HUES48 (cell line): ENCODE measurements around the gene KCTD18.

ENCODE experiments used
- H3K27ac ChIP-seq: one replicate; pipeline ENCODE4 v1.7.0; 2013; ENCODE audit warnings: low read depth, low read length, inconsistent platforms
- H3K27me3 ChIP-seq: 2 replicates; pipeline ENCODE4 v1.6.1; 2013; ENCODE audit warnings: mild to moderate bottlenecking, low read length; ENCODE audit not compliant: control insufficient read depth, insufficient read depth
- H3K36me3 ChIP-seq: 2 replicates; pipeline ENCODE4 v1.6.1; 2013; ENCODE audit warnings: low read length; ENCODE audit not compliant: control insufficient read depth, insufficient read depth
- H3K4me1 ChIP-seq: 2 replicates; pipeline ENCODE4 v1.6.1; 2013; ENCODE audit warnings: mild to moderate bottlenecking, low read length; ENCODE audit not compliant: control insufficient read depth, insufficient read depth
- H3K4me3 ChIP-seq: 2 replicates; pipeline ENCODE4 v1.5.1; 2013; ENCODE audit warnings: mild to moderate bottlenecking, low read depth, low read length
- H3K9ac ChIP-seq: 2 replicates; pipeline ENCODE4 v1.6.1; 2013; ENCODE audit warnings: mild to moderate bottlenecking, low read depth, low read length, moderate library complexity
- H3K9me3 ChIP-seq: 2 replicates; pipeline ENCODE4 v1.6.1; 2013; ENCODE audit warnings: low read length; ENCODE audit not compliant: control insufficient read depth, insufficient read depth

Gene KCTD18

DNA sequence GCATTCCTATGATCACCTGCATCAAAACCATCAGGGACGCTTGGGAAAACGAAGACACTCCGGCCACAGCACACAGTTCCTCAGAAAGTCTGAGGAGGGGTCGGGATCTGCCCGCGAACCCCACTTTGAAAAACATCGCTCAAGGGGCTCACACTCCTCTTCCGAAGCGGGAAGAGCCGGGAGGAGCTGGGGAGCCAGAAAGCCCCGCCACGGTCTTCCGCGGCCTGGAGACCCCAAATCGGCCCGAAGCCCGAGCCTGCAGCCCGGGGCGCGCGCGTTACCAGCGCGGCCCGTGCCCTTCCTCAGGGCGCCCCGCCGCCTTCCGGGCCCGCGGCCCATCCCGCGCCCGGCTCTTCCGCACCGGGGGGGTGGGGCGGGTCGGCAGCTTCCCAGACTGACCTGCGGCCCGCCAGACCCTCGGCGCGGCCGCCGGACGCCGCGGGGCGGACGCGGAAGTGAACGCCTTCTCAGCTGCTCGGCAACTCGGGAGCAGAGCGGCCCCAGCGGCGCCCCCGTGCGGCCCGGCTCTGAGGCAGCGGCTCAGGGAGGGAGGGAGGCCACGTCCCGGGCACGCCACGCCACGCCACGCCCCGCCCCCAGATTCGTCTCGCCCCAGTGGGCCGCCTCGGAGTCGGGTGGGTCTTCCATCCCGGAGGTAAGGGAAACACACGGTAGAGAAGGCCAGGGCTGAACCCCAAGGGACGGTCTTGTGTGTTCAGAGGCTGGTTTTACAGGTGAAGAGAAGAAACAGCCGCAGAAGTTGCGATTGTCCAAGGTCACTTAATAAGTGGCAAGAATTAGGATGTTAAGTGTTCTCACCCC, at the start of gene KCTD18:
TSS of gene KCTD18 (minus strand) at position 457 of the 822 bp plus-strand sequence. CDS start 3,052 bp downstream, outside the sequence.
- H3K27me3 ChIP-seq = peaks cover 5% of the 10 kb centered on the region; the same call in 1 of the 2 replicates
- no peaks in the 10 kb centered on the region for H3K9me3 ChIP-seq
- H3K36me3 ChIP-seq = no peaks in the 10 kb centered on the region
- peak within 1 kb of the TSS; percentile 71 for H3K27ac ChIP-seq
- H3K4me1 ChIP-seq = peaks cover 5% of the 10 kb centered on the region; the same call in 1 of the 2 replicates
- H3K9ac ChIP-seq = peak within 1 kb of the TSS; percentile 81
- H3K4me3 ChIP-seq = peak within 1 kb of the TSS; percentile 83

DNA sequence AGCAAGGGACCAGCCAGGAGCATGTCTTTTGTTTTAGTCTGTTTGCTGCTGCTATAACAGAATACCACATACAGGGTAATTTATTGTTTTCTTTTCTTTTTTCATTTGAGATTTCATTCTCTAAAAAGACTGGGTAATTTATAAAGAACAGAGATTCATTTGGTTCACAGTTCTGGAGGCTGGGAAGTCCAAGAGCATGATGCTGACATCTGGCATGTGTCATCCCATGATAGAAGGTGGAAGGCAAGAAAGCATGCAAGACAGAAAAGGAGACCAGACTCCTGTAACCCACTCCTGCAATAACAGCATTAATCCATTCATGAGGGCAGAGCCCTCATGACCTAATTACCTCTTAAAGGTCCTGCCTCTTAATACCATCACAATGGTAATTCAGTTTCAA, 30.9 kb upstream of the KCTD18 start:
- H3K36me3 ChIP-seq = peaks cover 70% of the 10 kb centered on the region
- H3K9me3 ChIP-seq = no peaks in the 10 kb centered on the region
- H3K4me3 ChIP-seq = no peak overlapping the region
- no peaks in the 10 kb centered on the region for H3K27me3 ChIP-seq
- H3K9ac ChIP-seq = no peak overlapping the region
- H3K4me1 ChIP-seq = no peaks in the 10 kb centered on the region
- H3K27ac ChIP-seq = no peak overlapping the region

DNA sequence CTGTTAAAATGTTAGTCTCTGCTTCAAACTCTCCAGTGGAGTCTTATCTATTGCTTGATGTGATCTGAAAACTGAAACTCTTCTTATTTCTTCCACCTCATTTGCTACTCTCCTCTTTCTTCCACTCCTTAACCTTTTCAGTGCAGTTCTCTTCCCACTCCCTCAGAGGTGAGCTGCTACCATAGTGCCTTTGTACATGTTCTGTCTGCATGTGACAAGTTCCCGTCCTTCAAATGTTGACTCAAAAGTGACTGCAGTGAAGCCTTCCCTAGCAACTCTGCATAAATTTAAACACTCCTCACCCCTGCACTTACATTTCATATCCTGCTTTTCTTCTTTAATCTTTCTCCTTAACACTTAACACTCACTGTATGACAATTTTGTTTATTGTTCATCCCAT, 28.3 kb upstream of the KCTD18 start:
- Histone ChIP-seq H3K27ac (no peak overlapping the region), H3K9ac (no peak overlapping the region), H3K4me3 (no peak overlapping the region), H3K36me3 (peaks cover 75% of the 10 kb centered on the region), H3K4me1 (no peaks in the 10 kb centered on the region), H3K27me3 (no peaks in the 10 kb centered on the region), H3K9me3 (no peaks in the 10 kb centered on the region)

DNA sequence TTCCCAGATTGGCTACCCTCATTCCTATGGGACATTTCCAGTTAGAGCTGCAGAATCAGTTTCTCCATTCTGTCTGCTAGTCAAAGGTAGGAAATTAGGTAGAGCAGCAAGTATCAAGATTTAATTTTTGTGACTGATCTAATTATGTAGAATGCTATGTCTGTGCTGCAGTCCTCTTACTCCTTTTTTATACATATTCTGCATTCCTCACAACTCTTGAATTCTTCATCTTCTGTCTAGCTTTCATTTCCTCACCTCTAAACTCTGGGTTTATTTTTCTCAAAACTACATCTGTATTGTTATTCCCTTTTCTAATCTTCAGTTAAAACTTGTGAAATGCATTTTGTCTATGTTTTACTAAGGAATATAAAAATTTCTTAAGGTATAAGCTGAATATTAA, 24.7 kb upstream of the KCTD18 start:
- Histone ChIP-seq H3K4me1 (no peaks in the 10 kb centered on the region), H3K27ac (no peak overlapping the region), H3K4me3 (no peak overlapping the region), H3K9me3 (no peaks in the 10 kb centered on the region), H3K36me3 (peaks cover 48% of the 10 kb centered on the region), H3K27me3 (no peaks in the 10 kb centered on the region), H3K9ac (no peak overlapping the region)

DNA sequence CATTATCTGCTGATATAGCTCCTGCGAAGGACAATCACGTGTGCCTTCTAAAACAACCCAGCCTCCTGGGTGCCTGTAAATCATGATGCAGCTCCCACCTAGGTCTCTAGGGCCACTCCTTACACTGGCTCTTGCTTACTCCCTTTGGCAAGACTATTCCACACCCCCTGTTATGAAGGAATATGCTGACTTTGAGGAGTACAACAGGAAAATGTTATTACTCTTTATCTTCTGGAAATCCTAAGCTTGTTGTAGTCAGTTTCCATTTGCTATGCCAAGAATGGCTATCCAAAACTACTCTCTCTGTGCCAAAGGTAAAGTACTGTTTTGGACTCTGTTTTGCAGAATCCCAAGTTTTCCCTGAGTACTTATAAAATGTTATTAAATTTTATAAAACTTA, 23.9 kb upstream of the KCTD18 start:
- Histone ChIP-seq H3K36me3 (peaks cover 45% of the 10 kb centered on the region), H3K4me1 (no peaks in the 10 kb centered on the region)

DNA sequence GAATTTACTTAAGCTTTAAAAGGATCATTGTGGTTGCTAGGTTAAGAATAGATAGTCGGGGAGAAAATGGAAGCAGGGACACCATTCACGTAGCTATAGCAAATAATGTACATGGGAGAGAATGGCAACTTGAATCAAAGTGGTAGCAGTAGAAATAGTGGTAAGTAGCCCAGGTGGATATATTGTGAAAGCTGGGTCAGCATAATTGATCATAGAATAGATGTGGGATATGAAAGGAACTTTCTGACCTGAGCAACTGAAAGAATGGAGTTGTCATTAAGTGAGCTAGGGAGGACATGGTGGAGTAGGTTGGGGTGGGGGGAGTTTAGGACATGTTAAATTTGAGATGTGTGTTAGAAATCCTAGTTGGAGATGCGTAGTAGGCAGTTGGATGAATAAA, 18.4 kb upstream of the KCTD18 start:
- peaks cover 6% of the 10 kb centered on the region; the same call in 1 of the 2 replicates for H3K27me3 ChIP-seq
- H3K9ac ChIP-seq = no peak overlapping the region
- H3K9me3 ChIP-seq = no peaks in the 10 kb centered on the region
- H3K36me3 ChIP-seq = no peaks in the 10 kb centered on the region; the same call in 1 of the 2 replicates
- H3K4me1 ChIP-seq = peaks cover 8% of the 10 kb centered on the region
- H3K4me3 ChIP-seq = no peak overlapping the region
- no peak overlapping the region for H3K27ac ChIP-seq

More for the DNA sequence above, 23.9 kb upstream of the KCTD18 start:
- no peaks in the 10 kb centered on the region for H3K9me3 ChIP-seq
- no peak overlapping the region for H3K27ac ChIP-seq
- H3K4me3 ChIP-seq = no peak overlapping the region
- H3K9ac ChIP-seq = no peak overlapping the region
- H3K27me3 ChIP-seq = no peaks in the 10 kb centered on the region

DNA sequence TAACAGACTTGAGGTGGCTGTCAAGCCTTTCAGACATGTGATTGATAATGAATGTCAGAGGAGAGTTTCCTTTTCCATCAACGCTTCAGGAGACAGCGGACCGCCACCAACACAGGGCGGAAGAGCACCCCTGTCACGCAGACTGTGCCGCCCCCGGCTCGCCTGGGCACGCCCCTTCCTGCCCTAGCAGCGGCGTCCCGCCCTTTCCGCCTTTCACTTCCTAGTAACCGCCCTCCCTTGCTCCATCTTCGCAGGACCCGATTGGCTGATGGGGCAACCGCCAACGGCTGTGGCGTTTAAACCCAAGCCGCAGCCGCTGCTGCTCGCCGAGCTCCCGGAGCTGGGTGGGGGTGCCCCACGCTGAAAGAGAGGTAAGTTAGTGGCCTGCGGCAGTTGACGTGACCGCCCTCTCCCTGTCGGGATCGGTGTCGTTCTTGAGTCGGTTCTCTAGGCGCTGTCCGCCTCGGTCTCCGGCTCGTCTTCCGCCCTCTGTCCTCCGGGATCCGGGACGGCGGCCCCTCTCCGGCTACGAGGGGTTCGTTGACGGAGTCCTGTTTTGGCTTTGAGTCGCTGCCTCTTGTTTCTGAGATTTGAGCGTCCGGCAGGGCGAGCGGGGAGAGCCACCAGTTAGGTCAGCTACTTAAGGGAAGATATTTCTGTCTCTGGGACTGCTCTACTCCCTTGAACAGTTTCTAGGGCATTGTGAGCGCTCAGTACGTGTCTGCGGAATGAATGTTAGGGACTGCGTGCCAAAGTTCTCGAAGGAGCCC, 16.2 kb upstream of the KCTD18 start, which contains the start of gene SGO2:
TSS of gene SGO2 (plus strand) at position 326 of the 770 bp plus-strand sequence. CDS start 6,769 bp downstream, outside the sequence.
- Histone ChIP-seq H3K9me3 (no peaks in the 10 kb centered on the region), H3K4me1 (peaks cover 8% of the 10 kb centered on the region), H3K36me3 (no peaks in the 10 kb centered on the region), H3K9ac (peak within 1 kb of the TSS; percentile 74), H3K27me3 (peaks cover 8% of the 10 kb centered on the region; the same call in 1 of the 2 replicates), H3K27ac (peak within 1 kb of the TSS; percentile 63), H3K4me3 (peak within 1 kb of the TSS; percentile 84)

DNA sequence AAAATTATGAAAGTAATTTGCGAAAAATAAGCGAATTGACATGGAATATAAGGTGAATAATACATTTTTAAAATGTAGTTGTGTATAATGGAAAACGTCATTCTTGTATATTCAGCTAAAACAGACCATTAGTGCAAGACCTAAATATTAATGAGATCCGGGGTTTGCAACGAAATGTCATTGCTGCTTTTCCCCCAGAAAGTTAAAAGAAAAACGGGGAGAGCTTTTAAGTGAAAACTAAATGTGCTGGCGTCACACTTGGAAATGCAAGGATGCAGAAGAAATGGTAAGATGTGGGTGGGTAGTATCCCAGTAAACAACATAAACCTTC, 15.6 kb upstream of the KCTD18 start:
- Histone ChIP-seq H3K36me3 (no peaks in the 10 kb centered on the region), H3K4me3 (peak overlapping the region; percentile 84), H3K27ac (no peak overlapping the region), H3K4me1 (peaks cover 8% of the 10 kb centered on the region), H3K27me3 (peaks cover 12% of the 10 kb centered on the region; the same call in 1 of the 2 replicates), H3K9ac (no peak overlapping the region), H3K9me3 (no peaks in the 10 kb centered on the region)

DNA sequence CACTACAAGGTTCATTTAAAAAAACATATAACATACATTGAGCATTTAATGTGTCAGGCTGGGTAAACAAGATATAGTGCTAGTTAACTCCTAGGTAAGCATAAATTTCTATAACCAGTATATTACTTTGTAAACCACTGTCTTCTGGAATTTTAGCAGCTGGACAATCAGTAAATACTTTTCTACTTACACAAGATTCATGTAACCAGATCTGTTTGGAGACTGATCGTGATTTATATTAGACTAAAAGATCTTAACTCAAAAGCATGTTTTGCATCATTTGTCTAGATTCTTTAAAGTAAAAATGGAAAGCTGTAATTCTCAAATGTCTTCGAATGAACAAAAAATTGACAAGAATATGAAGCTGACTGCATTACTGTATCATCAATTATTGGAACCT, 15.2 kb upstream of the KCTD18 start:
- peaks cover 12% of the 10 kb centered on the region; the same call in 1 of the 2 replicates for H3K27me3 ChIP-seq
- peaks cover 8% of the 10 kb centered on the region for H3K4me1 ChIP-seq
- no peak overlapping the region for H3K27ac ChIP-seq
- no peak overlapping the region for H3K9ac ChIP-seq
- no peaks in the 10 kb centered on the region for H3K36me3 ChIP-seq
- no peaks in the 10 kb centered on the region for H3K9me3 ChIP-seq
- peak overlapping the region; percentile 84; the same call in 1 of the 2 replicates for H3K4me3 ChIP-seq

DNA sequence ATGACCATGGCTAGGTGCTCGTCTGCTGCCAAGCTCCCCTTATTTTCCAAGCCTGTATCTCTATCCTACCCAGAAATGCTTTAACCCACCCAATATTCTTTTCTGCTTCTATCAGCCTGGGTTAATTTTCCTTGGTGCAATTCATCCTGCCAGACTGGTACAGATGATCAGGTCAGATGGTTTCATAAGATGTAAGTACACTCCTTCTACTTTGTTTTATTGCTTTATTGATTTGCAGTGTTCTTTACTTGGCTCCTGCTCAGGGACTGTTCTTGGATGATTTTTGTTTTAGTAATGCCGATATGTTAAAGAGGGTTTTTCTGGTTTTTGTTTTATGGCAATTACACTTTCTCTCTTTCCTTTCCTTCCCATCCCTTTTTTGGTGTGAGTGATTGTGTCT, 13.7 kb upstream of the KCTD18 start:
- Histone ChIP-seq H3K4me3 (no peak overlapping the region), H3K27ac (no peak overlapping the region), H3K36me3 (no peaks in the 10 kb centered on the region), H3K27me3 (peaks cover 12% of the 10 kb centered on the region; the same call in 1 of the 2 replicates), H3K4me1 (peaks cover 8% of the 10 kb centered on the region), H3K9me3 (no peaks in the 10 kb centered on the region), H3K9ac (no peak overlapping the region)

DNA sequence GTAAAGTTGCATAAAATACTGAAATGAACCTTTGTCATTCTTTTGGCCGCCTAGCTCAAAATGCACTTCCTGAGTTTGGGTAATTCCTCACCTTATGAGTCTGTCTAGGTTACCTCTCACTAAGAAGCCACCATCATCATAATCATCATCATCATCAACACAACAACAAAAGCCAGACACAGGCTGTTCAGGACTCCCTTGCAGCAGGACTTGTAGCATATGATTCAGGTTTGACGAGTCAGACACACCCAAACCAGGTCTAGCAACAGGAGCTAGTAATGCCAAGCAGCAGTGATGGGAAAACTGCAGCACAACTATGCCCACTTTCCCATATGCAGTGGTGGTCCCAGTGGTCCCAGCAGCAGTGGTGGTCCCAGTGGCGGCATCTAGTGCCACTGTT, 13.3 kb upstream of the KCTD18 start:
- H3K27ac ChIP-seq = no peak overlapping the region
- H3K4me3 ChIP-seq = no peak overlapping the region
- H3K36me3 ChIP-seq = no peaks in the 10 kb centered on the region
- no peak overlapping the region for H3K9ac ChIP-seq
- H3K27me3 ChIP-seq = peaks cover 12% of the 10 kb centered on the region; the same call in 1 of the 2 replicates
- peaks cover 8% of the 10 kb centered on the region for H3K4me1 ChIP-seq
- no peaks in the 10 kb centered on the region for H3K9me3 ChIP-seq
